Smooth muscle cell of the coronary artery (primary cell): ENCODE data around the gene WNK1. TPM values are rescaled to one million over a fixed set of nuclear protein-coding genes. Genes with fewer than 3 reads are reported as not detected.

Experiments
- total RNA-seq: library from RNA; depleted of rRNA; stranded (reverse); fragments of >200 nt; gene quantifications from 2 replicates; pipeline ENCODE4 v1.2.3, GENCODE V29; 2014; ENCODE audit warnings: low replicate concordance

WNK1 gene
- total RNA-seq: 61.7 and 64.8 TPM in 2 replicates

GRCh38 chr12:751999-752694, at the start of gene WNK1:
TSS of gene WNK1 (plus strand) at chr12:752579. CDS start at chr12:753566, 987 bp downstream.

GRCh38 chr12:949453-950191, 197.2 kb downstream of the WNK1 start, which contains the start of gene RAD52:
TSS of gene RAD52 (minus strand) at chr12:949694. CDS start at chr12:933058, 16,636 bp downstream.

Other genes starting within 250 kb of the WNK1 start
- 0.47 and 0.98 TPM in 2 replicates for gene NINJ2, start 89.1 kb upstream of the WNK1 start, total RNA-seq
- gene RAD52, start 197.1 kb downstream of the WNK1 start, total RNA-seq: 10.7 and 28.3 TPM in 2 replicates
- gene ERC1, start 238.6 kb downstream of the WNK1 start, total RNA-seq: 14.6 and 24.3 TPM in 2 replicates